ENCODE measurements around the gene NUP214. TPM values are rescaled to one million over a fixed set of nuclear protein-coding genes. Genes with fewer than 3 reads are reported as not detected.
A peak's percentile ranks its signal among the peaks of the same experiment; 100 is the strongest.

Gene NUP214
- total and polyA plus RNA-seq, 9 donors, result 25.0 to 60.7 (median 46.6) TPM

DNA sequence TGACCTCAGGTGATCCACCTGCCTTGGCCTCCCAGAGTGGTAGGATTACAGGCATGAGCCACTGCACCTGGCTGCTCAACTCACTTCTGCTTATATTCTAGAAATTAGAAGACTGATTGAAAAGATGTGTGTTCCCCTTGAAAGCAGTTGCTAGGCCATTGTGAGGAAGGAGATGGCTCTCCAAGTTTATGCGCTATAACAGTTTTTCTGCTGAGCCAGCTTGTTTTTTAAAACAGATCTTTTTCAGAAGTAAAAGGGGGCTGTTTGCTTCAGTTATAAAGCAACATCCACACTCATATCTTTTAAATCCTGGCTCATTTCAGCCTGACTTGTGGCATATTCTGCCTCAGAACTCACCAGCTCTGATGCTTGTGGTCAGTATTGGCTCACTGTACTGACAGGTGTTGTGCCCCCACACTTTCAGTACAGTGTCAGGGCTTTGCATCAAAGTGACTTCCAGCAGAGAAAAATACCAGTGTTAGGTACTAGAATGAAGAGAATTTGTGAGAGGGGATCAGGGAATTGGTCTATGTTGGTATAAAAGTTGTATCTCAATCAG, 49.4 kb downstream of the NUP214 start:
- no peak for DNase-seq
- Histone ChIP-seq H3K36me3 (no peaks in the 10 kb centered on the region), H3K9me3 (no peaks in the 10 kb centered on the region), H3K4me3 (no peak overlapping the region), H3K4me1 (ENCODE audit: insufficient read depth) (peaks cover 4% of the 10 kb centered on the region), H3K27ac (no peak overlapping the region), H3K27me3 (no peaks in the 10 kb centered on the region)
- WGBS, 3 donors, result 97 to 100% (median 98%) methylated on average over 1 of the region's 1 CpG
- TF ChIP-seq POLR2A (IDR thresholded peaks at IDR 0.05), result no peak
- TF ChIP-seq EP300 (IDR thresholded peaks at IDR 0.05), result no peak
- TF ChIP-seq, protein P1, sequence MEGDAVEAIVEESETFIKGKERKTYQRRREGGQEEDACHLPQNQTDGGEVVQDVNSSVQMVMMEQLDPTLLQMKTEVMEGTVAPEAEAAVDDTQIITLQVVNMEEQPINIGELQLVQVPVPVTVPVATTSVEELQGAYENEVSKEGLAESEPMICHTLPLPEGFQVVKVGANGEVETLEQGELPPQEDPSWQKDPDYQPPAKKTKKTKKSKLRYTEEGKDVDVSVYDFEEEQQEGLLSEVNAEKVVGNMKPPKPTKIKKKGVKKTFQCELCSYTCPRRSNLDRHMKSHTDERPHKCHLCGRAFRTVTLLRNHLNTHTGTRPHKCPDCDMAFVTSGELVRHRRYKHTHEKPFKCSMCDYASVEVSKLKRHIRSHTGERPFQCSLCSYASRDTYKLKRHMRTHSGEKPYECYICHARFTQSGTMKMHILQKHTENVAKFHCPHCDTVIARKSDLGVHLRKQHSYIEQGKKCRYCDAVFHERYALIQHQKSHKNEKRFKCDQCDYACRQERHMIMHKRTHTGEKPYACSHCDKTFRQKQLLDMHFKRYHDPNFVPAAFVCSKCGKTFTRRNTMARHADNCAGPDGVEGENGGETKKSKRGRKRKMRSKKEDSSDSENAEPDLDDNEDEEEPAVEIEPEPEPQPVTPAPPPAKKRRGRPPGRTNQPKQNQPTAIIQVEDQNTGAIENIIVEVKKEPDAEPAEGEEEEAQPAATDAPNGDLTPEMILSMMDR (IDR thresholded peaks at IDR 0.05), result no peak
- intact Hi-C loops (cut with DNase I), result loop anchor here in 3 of 4 donors (5.0 kb wide), 1 partner anchor 163 kb away; no protein-coding TSS in a partner anchor

DNA sequence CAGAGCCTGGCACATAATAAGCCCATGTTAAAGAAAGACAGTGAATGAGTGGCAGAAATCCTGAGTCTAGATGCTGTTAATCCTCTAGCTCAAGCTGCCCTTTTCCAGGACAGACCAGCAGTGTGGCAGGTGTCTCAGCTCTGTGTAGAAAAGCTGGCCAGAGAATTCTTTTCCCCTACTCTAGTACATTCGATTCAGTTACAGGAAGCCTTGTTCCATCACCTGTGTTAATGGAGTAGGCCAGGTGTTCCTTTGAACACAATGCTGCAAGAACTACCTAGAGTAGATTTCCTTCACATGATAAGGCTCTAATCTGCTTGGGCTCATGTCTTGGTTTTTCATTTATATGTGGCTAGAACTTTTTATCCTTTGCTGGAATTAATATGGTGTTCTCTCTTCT, 52.5 kb downstream of the NUP214 start:
- H3K27me3 ChIP-seq, result no peaks in the 10 kb centered on the region
- DNase-seq, result no peak
- H3K9me3 ChIP-seq, result no peaks in the 10 kb centered on the region
- TF ChIP-seq EP300 (IDR thresholded peaks at IDR 0.05), result no peak
- no peak for TF ChIP-seq POLR2A (IDR thresholded peaks at IDR 0.05)
- TF ChIP-seq, protein P1 (IDR thresholded peaks at IDR 0.05), result no peak
- 52 to 81% (median 63%) methylated on average over 1 of the region's 1 CpG for WGBS, 3 donors
- H3K36me3 ChIP-seq, result no peaks in the 10 kb centered on the region
- intact Hi-C loops (cut with DNase I), result loop anchor here (2.0 to 5.0 kb wide), 2 partner anchors 159 kb away; no protein-coding TSS in a partner anchor
- H3K4me1 ChIP-seq (ENCODE audit: insufficient read depth), result peaks cover 10% of the 10 kb centered on the region
- no peak overlapping the region for H3K4me3 ChIP-seq
- H3K27ac ChIP-seq, result no peak overlapping the region

DNA sequence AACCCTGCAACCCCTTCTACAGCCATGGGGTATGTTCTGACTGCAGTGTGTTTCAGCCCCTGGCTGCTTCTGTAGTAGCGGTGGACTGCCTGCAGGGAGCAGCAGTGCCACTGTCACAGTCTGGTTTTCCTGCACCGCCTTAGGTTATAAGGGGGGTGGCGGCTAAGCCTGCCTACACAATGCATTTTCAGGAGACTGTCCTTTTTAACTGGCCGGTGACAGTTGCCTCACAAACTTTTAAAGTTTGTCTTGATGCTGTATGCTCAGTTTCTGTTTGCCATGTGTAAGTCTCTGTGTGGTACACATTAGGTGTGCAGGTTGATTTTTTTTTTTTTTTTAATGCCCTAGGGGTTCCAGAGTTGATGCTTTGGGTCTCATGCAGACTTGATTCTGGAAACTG, 53.0 kb downstream of the NUP214 start:
- no peak overlapping the region for H3K4me3 ChIP-seq
- intact Hi-C loops (cut with DNase I), result loop anchor here (2.0 to 5.0 kb wide), 2 partner anchors 158 to 159 kb away; no protein-coding TSS in a partner anchor
- H3K36me3 ChIP-seq, result no peaks in the 10 kb centered on the region
- WGBS, 3 donors, result 14 to 20% (median 15%) methylated on average over 4 of the region's 4 CpGs
- peak; percentile 49 to 73 (median 62) for DNase-seq
- no peaks in the 10 kb centered on the region for H3K27me3 ChIP-seq
- TF ChIP-seq EP300 (IDR thresholded peaks at IDR 0.05), result no peak
- TF ChIP-seq, protein P1 (IDR thresholded peaks at IDR 0.05), result peak; percentile 47 to 72 (median 57)
- no peaks in the 10 kb centered on the region for H3K9me3 ChIP-seq
- peaks cover 10% of the 10 kb centered on the region for H3K4me1 ChIP-seq (ENCODE audit: insufficient read depth)
- no peak overlapping the region for H3K27ac ChIP-seq

DNA sequence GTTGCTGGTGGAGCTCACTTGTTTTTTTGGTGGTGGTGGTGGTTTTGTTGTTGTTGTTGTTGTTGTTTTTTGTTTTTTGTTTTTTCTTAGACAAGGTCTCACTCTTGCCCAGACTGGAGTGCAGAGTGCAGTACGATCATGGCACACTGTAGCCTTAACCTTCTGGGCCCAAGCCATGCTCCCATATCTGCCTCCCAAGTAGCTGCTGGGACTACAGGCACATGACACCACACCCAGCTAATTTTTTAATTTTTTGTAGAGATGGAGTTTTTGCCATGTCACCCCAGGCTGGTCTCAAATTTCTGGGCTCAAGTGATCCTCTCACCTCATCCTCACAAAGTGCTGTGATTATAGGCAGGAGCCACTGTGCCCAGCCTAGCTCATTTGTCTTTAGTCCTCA, 53.5 kb downstream of the NUP214 start:
- intact Hi-C loops (cut with DNase I), result loop anchor here (2.0 to 5.0 kb wide), 2 partner anchors 158 kb away; no protein-coding TSS in a partner anchor
- H3K4me3 ChIP-seq, result no peak overlapping the region
- DNase-seq, result no peak
- no peaks in the 10 kb centered on the region for H3K36me3 ChIP-seq
- 30 to 73% (median 69%) methylated on average over 1 of the region's 1 CpG for WGBS, 3 donors
- no peaks in the 10 kb centered on the region for H3K9me3 ChIP-seq
- no peaks in the 10 kb centered on the region for H3K27me3 ChIP-seq
- H3K27ac ChIP-seq, result no peak overlapping the region
- no peak for TF ChIP-seq EP300 (IDR thresholded peaks at IDR 0.05)
- TF ChIP-seq POLR2A (IDR thresholded peaks at IDR 0.05), result no peak
- TF ChIP-seq, protein P1 (IDR thresholded peaks at IDR 0.05), result no peak
- H3K4me1 ChIP-seq (ENCODE audit: insufficient read depth), result peaks cover 10% of the 10 kb centered on the region
